Spleen (tissue), 7 donors: ENCODE data around the gene PIGV.

Source experiments
- POLR2A ChIP-seq, 3 donors: fragments of 450-650 bp; IDR thresholded peaks; one replicate each; pipeline ENCODE4 v1.5.1; 2017; ENCODE audit warnings: antibody characterized with exemption in 3 of 3, mild to moderate bottlenecking in 1 of 3
- POLR2AphosphoS5 ChIP-seq, 3 donors: sonication (generic); formaldehyde crosslinking; IDR thresholded peaks; one replicate each; pipeline ENCODE4 v1.5.1; 2017; ENCODE audit warnings: antibody characterized with exemption in 3 of 3
- TF ChIP-seq, protein P1 (sequence below), 11 experiments: fragments of 200-600 bp in 7 of 11; fragments of 450-650 bp in 4 of 11; sonication (generic) in 4 of 11; IDR thresholded peaks in 8 of 11; conservative IDR thresholded peaks in 3 of 11; 1 replicate in 7 of 11; 2 replicates in 4 of 11; pipeline versions ENCODE4 v1.4.0 to v1.8.0; 2016 to 2021; ENCODE audit warnings: antibody characterized with exemption in 11 of 11, inconsistent platforms in 4 of 11, mild to moderate bottlenecking in 1 of 11
- donor health status: DM: no; HTN: no; CAD: no; lungs with moderate emphysema.
- donor health status: DM: no; HTN: no; CAD: no.
- donor health status: DM: no; HTN: no; CAD: no.

DNA sequence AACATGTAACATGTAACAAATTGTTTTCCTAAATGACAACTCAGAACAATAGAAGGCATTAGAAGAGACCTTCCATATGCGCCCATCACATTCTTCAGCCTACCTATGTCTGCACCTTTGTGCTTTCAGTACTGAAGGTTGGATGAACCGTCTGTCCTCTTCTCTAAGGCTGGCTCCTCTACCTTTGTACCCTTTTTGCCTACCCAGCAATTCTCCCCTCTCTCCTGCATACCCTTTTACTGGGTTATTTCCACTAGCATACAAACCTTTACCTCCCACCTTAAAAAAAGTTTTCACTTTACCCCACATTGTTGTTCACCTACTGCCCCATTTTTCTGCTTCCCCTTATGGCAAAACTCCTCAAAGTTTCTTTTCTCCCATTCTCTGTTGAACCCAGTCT is 5.2 kb downstream of the PIGV start:
- TF ChIP-seq, protein P1, sequence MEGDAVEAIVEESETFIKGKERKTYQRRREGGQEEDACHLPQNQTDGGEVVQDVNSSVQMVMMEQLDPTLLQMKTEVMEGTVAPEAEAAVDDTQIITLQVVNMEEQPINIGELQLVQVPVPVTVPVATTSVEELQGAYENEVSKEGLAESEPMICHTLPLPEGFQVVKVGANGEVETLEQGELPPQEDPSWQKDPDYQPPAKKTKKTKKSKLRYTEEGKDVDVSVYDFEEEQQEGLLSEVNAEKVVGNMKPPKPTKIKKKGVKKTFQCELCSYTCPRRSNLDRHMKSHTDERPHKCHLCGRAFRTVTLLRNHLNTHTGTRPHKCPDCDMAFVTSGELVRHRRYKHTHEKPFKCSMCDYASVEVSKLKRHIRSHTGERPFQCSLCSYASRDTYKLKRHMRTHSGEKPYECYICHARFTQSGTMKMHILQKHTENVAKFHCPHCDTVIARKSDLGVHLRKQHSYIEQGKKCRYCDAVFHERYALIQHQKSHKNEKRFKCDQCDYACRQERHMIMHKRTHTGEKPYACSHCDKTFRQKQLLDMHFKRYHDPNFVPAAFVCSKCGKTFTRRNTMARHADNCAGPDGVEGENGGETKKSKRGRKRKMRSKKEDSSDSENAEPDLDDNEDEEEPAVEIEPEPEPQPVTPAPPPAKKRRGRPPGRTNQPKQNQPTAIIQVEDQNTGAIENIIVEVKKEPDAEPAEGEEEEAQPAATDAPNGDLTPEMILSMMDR (IDR thresholded peaks at IDR 0.05 in 8 of 11, conservative IDR thresholded peaks at IDR 0.05 in 3 of 11), result no peak
- TF ChIP-seq POLR2A (IDR thresholded peaks at IDR 0.05) (no peak), POLR2AphosphoS5 (IDR thresholded peaks at IDR 0.05) (no peak)
